ENCODE measurements around the gene FUT1. TPM values are rescaled to one million over a fixed set of nuclear protein-coding genes. Genes with fewer than 3 reads are reported as not detected.

Gene FUT1
- total and polyA plus RNA-seq, 9 of the 15 experiments (the other 6 are each of a cell fraction or from before 2014, with no cell fraction given) = 2.3 to 18.5 (median 8.8) TPM

GRCh38 chr19:48796298-48797083 lies 44.0 kb upstream of the FUT1 start:
- BruUV-seq (replicated peaks) = no TSS peak

DNA sequence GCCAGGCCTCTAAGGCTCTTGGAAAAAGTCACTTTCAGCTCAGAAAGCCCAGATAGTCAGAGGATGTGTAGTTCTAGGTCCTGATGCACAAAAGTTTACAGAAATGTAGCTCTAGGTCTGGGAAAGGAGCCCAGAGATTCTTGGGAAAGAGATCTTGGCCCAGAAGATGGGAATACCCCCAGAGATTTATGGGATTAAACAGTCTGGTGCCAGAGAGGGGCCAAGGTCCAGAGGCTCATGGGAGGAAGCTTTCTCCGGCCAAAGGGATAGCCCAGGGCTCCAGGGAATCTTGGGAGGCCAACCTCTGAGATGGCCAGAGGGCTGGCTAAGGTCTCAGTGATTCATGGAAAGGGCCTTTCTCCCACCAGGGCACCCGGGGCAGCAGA lies 43.2 kb upstream of the FUT1 start:
- Histone ChIP-seq H4K20me1 (replicated peaks; ENCODE audit: control insufficient read depth, insufficient read depth, low read length) (no peaks in the 10 kb centered on the region), H2AFZ (ENCODE audit: low read depth, low read length) (no peak overlapping the region), H3K36me3 (ENCODE audit: control insufficient read depth, insufficient read depth, low read length) (peaks cover 16% of the 10 kb centered on the region; the same call in 1 of the 3 replicates), H3K27ac (ENCODE audit: extremely low read depth, low read depth, low read length) (no peak overlapping the region), H3K9ac (ENCODE audit: insufficient read depth in 1 of 2, low read depth in 2 of 2, low read length in 2 of 2) (no peak overlapping the region), H3K9me1 (ENCODE audit: control insufficient read depth, insufficient read depth, low read length) (no peaks in the 10 kb centered on the region), H3K4me1 (replicated peaks in 1 of 2; ENCODE audit: control insufficient read depth in 2 of 2, insufficient read depth in 2 of 2, low read length in 2 of 2) (peaks cover 3 to 24% of the 10 kb centered on the region in 2 experiments; a peak in 4 of 5 replicates), H3K9me3 (replicated peaks; ENCODE audit: control insufficient read depth, insufficient read depth, low read depth, low read length) (no peaks in the 10 kb centered on the region), H3K4me2 (ENCODE audit: insufficient read depth, low read length) (no peak overlapping the region), H3K27me3 (ENCODE audit: control insufficient read depth in 2 of 2, insufficient read depth in 2 of 2, low read length in 2 of 2) (no peaks in the 10 kb centered on the region), H3K4me3 (no peak overlapping the region), H3K79me2 (ENCODE audit: control insufficient read depth, insufficient read depth, low read length) (no peaks in the 10 kb centered on the region)
- DNase-seq (ENCODE audit: extremely low read depth in 1 of 4, low spot score in 3 of 4) (peak in 2 of 4 experiments; percentile 10), FAIRE-seq (no peak), ATAC-seq (no peak)
- BruUV-seq (replicated peaks) = no TSS peak
- POLR2A ChIA-PET = interaction anchor here (0.6 to 2.7 kb wide), 19 partner anchors 9 to 278 kb away, joined by 3 to 18 read pairs (median 4); partner anchors contain the start of gene BCAT2
- CTCF ChIA-PET (ENCODE audit: low intra/inter-chr PET ratio) = interaction anchor here (0.6 to 3.0 kb wide), 6 partner anchors 40 to 529 kb away, joined by 3 to 36 read pairs (median 8); partner anchors contain the start of gene HSD17B14
- WGBS (ENCODE audit: insufficient coverage, low coverage, missing lambda C conversion rate) = 88% methylated on average over 2 of the region's 2 CpGs
- intact Hi-C loops (cut with micrococcal nuclease) = loop anchor here (1.0 to 2.0 kb wide), 2 partner anchors 40 to 175 kb away; no protein-coding TSS in a partner anchor
- in situ Hi-C loops (cut with MboI) = loop anchor here (10.0 kb wide), 1 partner anchor 429 kb away; no protein-coding TSS in a partner anchor
- TF ChIP-seq ZFX (CRISPR knock-in tag; IDR thresholded peaks at IDR 0.05) (peak; percentile 2; the same call in 1 of the 2 replicates), ZNF143 (CRISPR knock-in tag; IDR thresholded peaks at IDR 0.05) (peak; percentile 74; the same call in 1 of the 2 replicates), NFIC (IDR thresholded peaks at IDR 0.05) (no peak), GABPB1 (CRISPR knock-in tag; IDR thresholded peaks at IDR 0.05) (peak; percentile 2; the same call in 1 of the 2 replicates), ZBTB17 (CRISPR knock-in tag; IDR thresholded peaks at IDR 0.05) (0 out of 2 replicates have a peak, but pooled peaks have one; percentile 3)
- TF ChIP-seq, protein P1, sequence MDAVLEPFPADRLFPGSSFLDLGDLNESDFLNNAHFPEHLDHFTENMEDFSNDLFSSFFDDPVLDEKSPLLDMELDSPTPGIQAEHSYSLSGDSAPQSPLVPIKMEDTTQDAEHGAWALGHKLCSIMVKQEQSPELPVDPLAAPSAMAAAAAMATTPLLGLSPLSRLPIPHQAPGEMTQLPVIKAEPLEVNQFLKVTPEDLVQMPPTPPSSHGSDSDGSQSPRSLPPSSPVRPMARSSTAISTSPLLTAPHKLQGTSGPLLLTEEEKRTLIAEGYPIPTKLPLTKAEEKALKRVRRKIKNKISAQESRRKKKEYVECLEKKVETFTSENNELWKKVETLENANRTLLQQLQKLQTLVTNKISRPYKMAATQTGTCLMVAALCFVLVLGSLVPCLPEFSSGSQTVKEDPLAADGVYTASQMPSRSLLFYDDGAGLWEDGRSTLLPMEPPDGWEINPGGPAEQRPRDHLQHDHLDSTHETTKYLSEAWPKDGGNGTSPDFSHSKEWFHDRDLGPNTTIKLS (IDR thresholded peaks at IDR 0.05; ENCODE audit: borderline replicate concordance, low read depth) = peak; percentile 5; the same call in 1 of the 2 replicates
- TF ChIP-seq, protein P2, sequence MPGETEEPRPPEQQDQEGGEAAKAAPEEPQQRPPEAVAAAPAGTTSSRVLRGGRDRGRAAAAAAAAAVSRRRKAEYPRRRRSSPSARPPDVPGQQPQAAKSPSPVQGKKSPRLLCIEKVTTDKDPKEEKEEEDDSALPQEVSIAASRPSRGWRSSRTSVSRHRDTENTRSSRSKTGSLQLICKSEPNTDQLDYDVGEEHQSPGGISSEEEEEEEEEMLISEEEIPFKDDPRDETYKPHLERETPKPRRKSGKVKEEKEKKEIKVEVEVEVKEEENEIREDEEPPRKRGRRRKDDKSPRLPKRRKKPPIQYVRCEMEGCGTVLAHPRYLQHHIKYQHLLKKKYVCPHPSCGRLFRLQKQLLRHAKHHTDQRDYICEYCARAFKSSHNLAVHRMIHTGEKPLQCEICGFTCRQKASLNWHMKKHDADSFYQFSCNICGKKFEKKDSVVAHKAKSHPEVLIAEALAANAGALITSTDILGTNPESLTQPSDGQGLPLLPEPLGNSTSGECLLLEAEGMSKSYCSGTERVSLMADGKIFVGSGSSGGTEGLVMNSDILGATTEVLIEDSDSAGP (CRISPR knock-in tag; IDR thresholded peaks at IDR 0.05) = no peak

More at GRCh38 chr19:48796298-48797083, 44.0 kb upstream of the FUT1 start:
- H3K4me3 ChIP-seq = no peak overlapping the region
- no peaks in the 10 kb centered on the region for H3K9me3 ChIP-seq (replicated peaks; ENCODE audit: control insufficient read depth, insufficient read depth, low read depth, low read length)
- H3K27ac ChIP-seq (ENCODE audit: extremely low read depth, low read depth, low read length) = no peak overlapping the region
- intact Hi-C loops (cut with micrococcal nuclease) (no loop called here), in situ Hi-C loops (cut with MboI) (loop anchor here (10.0 kb wide), 1 partner anchor 428 kb away; no protein-coding TSS in a partner anchor)
- ATAC-seq (no peak), FAIRE-seq (no peak), DNase-seq (ENCODE audit: extremely low read depth in 1 of 4, low spot score in 3 of 4) (peak in 2 of 4 experiments; percentile 7 to 10)
- CTCF ChIA-PET (ENCODE audit: low intra/inter-chr PET ratio) = interaction anchor here (0.6 to 3.0 kb wide), 3 partner anchors 40 to 46 kb away, joined by 3 to 28 read pairs (median 12); partner anchors contain the start of gene HSD17B14
- WGBS (ENCODE audit: insufficient coverage, low coverage, missing lambda C conversion rate) = 93% methylated on average over 12 of the region's 20 CpGs
- peaks cover 3 to 24% of the 10 kb centered on the region in 2 experiments; a peak in 4 of 5 replicates for H3K4me1 ChIP-seq (replicated peaks in 1 of 2; ENCODE audit: control insufficient read depth in 2 of 2, insufficient read depth in 2 of 2, low read length in 2 of 2)
- no peaks in the 10 kb centered on the region for H4K20me1 ChIP-seq (replicated peaks; ENCODE audit: control insufficient read depth, insufficient read depth, low read length)
- POLR2A ChIA-PET = interaction anchor here (0.6 to 2.7 kb wide), 7 partner anchors 11 to 171 kb away, joined by 4 to 18 read pairs (median 6); partner anchors contain the start of gene BCAT2
- H3K79me2 ChIP-seq (ENCODE audit: control insufficient read depth, insufficient read depth, low read length) = no peaks in the 10 kb centered on the region
- H3K4me2 ChIP-seq (ENCODE audit: insufficient read depth, low read length) = no peak overlapping the region
- peaks cover 16% of the 10 kb centered on the region; the same call in 1 of the 3 replicates for H3K36me3 ChIP-seq (ENCODE audit: control insufficient read depth, insufficient read depth, low read length)
- H3K9ac ChIP-seq (ENCODE audit: insufficient read depth in 1 of 2, low read depth in 2 of 2, low read length in 2 of 2) = no peak overlapping the region; a peak in 1 of 4 replicates
- no peaks in the 10 kb centered on the region for H3K27me3 ChIP-seq (ENCODE audit: control insufficient read depth in 2 of 2, insufficient read depth in 2 of 2, low read length in 2 of 2)
- TF ChIP-seq POLR2G (IDR thresholded peaks at IDR 0.05; ENCODE audit: low read depth, low read length) = peak; percentile 64
- TF ChIP-seq ZNF717 (CRISPR knock-in tag; IDR thresholded peaks at IDR 0.05) = no peak
- TF ChIP-seq RBFOX2 (IDR thresholded peaks at IDR 0.05; ENCODE audit: low read depth, low read length) = peak; percentile 42
- no peaks in the 10 kb centered on the region for H3K9me1 ChIP-seq (ENCODE audit: control insufficient read depth, insufficient read depth, low read length)
- no peak overlapping the region for H2AFZ ChIP-seq (ENCODE audit: low read depth, low read length)

Measured in K562 (cell line).